ENCODE data around the gene ABL1. TPM values are rescaled to one million over a fixed set of nuclear protein-coding genes. Genes with fewer than 3 reads are reported as not detected.
"Not testable (repeated sequence)": the region's sequence is repeated elsewhere in the genome, so short reads cannot be mapped to it uniquely, and the experiment has no call there.

Gene ABL1
- total RNA-seq, 4 donors from 2014 or later, result 90.9 to 151 (median 133) TPM

DNA sequence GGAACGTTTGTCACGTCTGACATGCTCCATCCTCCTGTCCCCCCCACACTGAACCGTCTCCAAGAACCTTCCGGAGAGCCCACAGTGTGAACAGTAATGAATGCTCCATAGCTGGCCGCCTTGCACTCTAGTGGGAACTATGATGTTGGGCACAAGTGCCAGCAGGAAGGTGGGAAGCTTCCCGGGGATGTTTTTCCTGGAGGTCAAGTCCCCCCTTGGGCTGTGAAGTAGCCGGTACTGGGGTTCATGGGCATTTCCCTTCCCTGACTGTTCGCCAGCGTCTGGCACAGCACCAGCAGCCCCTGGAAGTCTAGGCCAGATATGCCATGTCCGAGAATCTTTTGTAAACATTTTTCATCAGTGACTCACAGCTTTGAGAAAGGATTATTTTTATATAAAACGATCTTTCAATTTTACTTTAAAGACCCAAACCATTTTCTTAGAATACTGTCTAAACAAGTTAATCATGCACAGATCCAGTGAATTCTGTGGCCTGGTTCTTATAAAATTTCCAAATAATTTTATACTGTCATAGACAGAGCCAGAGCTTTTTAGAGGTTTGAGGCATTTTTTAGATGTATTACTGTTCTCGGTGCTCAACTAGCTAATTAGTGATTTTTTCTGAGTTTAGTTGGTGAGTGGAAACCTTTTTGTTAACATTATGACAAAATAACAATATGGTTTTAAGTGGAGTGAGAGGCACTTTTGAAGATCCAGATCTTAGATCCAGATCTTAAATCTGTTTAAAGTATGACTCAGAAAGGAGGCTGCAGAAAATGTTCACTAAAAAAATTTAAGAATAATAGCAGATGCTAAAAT, 11.6 kb downstream of the ABL1 start:
- DNase-seq (ENCODE audit: extremely low spot score), result peak; percentile 92
- 11% methylated on average over 12 of the region's 12 CpGs for WGBS

DNA sequence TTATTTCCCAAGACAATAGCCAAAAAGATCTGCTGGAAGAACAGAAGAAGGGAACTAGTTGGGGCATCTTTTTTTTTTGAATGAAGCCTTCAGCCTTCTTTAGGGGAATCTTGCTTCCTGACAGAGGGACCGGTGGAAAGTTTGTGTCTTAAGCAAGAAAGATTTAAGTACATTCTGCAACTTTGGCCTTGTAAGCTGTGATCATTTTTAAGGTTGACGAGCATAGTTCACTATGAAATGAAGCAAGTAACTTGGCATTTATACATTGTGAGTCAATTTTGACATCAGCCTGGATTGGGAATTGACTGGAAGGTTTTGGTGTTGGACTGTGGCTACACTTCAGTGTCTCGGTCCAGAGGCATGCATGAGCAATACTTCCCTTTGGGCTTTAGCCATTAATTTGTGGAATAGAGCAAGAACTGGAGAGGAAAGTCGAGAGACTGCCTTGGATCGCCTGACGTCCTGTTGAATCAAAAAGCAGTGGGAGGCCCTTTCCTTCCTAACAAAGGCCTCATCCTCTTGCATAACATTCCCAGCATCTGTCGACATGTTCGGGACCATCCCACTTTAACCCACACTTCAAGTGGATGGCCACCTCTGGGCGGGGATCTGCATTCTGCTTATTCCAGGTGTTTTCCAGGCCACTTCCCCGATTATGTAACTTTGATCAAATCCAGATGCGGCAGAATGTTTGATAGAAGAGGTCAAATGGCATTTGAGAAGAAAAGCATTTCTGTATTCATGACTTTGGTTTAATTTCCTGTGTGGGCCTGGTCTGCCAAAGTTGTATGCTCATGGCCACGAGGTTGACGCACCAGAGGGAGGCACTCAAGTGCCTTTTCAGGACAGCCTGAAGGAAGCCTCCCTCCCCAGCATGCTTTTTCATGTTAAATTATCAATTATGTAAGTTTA, 12.5 kb downstream of the ABL1 start:
- no peak for TF ChIP-seq POLR2A (IDR thresholded peaks at IDR 0.05; ENCODE audit: low read depth)
- TF ChIP-seq POLR2AphosphoS5 (IDR thresholded peaks at IDR 0.05), result peak; percentile 79 to 90
- peak; percentile 73 for TF ChIP-seq EP300 (IDR thresholded peaks at IDR 0.05)
- Histone ChIP-seq H3K36me3 (no peaks in the 10 kb centered on the region), H3K27me3 (no peaks in the 10 kb centered on the region), H3K27ac (replicated peaks in 1 of 4) (peak overlapping the region; percentile 89 to 93 (median 92)), H3K4me1 (peaks cover 61 to 100% (median 98%) of the 10 kb centered on the region in 4 donors), H3K4me3 (peak overlapping the region in 3 of 4 donors; percentile 19 to 50 (median 28)), H3K9me3 (no peaks in the 10 kb centered on the region)
- peak; percentile 97 for DNase-seq (ENCODE audit: extremely low spot score)
- intact Hi-C loops (cut with DNase I), result no loop called here
- 12% methylated on average over 11 of the region's 13 CpGs for WGBS

More for the DNA sequence above, 11.6 kb downstream of the ABL1 start:
- Histone ChIP-seq H3K27me3 (no peaks in the 10 kb centered on the region), H3K4me1 (peaks cover 67 to 100% (median 100%) of the 10 kb centered on the region in 4 donors), H3K9me3 (no peaks in the 10 kb centered on the region), H3K36me3 (no peaks in the 10 kb centered on the region), H3K27ac (replicated peaks in 1 of 4) (peak overlapping the region; percentile 89 to 93 (median 92)), H3K4me3 (peak overlapping the region; percentile 19 to 50 (median 32))
- intact Hi-C loops (cut with DNase I), result no loop called here
- TF ChIP-seq POLR2AphosphoS5 (IDR thresholded peaks at IDR 0.05) (peak; percentile 34 to 55), EP300 (IDR thresholded peaks at IDR 0.05) (no peak)

GRCh38 chr9:130848514-130848913, 13.5 kb downstream of the ABL1 start:
- intact Hi-C loops (cut with DNase I); H3K27me3 ChIP-seq; H3K36me3 ChIP-seq; H3K4me3 ChIP-seq; H3K9me3 ChIP-seq; DNase-seq (ENCODE audit: extremely low spot score): not testable (repeated sequence)
- 97% methylated on average over 8 of the region's 8 CpGs for WGBS
- peaks cover 51 to 100% (median 98%) of the 10 kb centered on the region in 4 donors for H3K4me1 ChIP-seq
- H3K27ac ChIP-seq (replicated peaks in 1 of 4), result peak overlapping the region; percentile 89 to 93 (median 92)

- Histone ChIP-seq H3K4me3 (no peak overlapping the region), H3K36me3 (peaks cover 4 to 5% (median 4%) of the 10 kb centered on the region in 4 donors), H3K27ac (replicated peaks in 1 of 4) (peak overlapping the region; percentile 89 to 93 (median 92)), H3K4me1 (peaks cover 43 to 98% (median 95%) of the 10 kb centered on the region in 4 donors), H3K9me3 (no peaks in the 10 kb centered on the region), H3K27me3 (no peaks in the 10 kb centered on the region)
- intact Hi-C loops (cut with DNase I), result no loop called here
- WGBS, result 68% methylated on average over 9 of the region's 9 CpGs
- DNase-seq (ENCODE audit: extremely low spot score), result no peak
- TF ChIP-seq, protein P1, sequence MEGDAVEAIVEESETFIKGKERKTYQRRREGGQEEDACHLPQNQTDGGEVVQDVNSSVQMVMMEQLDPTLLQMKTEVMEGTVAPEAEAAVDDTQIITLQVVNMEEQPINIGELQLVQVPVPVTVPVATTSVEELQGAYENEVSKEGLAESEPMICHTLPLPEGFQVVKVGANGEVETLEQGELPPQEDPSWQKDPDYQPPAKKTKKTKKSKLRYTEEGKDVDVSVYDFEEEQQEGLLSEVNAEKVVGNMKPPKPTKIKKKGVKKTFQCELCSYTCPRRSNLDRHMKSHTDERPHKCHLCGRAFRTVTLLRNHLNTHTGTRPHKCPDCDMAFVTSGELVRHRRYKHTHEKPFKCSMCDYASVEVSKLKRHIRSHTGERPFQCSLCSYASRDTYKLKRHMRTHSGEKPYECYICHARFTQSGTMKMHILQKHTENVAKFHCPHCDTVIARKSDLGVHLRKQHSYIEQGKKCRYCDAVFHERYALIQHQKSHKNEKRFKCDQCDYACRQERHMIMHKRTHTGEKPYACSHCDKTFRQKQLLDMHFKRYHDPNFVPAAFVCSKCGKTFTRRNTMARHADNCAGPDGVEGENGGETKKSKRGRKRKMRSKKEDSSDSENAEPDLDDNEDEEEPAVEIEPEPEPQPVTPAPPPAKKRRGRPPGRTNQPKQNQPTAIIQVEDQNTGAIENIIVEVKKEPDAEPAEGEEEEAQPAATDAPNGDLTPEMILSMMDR (IDR thresholded peaks at IDR 0.05), result no peak
- TF ChIP-seq POLR2AphosphoS5 (IDR thresholded peaks at IDR 0.05), result no peak
- TF ChIP-seq EP300 (IDR thresholded peaks at IDR 0.05), result no peak
- TF ChIP-seq POLR2A (IDR thresholded peaks at IDR 0.05; ENCODE audit: low read depth), result no peak
These were observed 14.3 kb downstream of the ABL1 start for GRCh38 chr9:130849356-130849755.

DNA sequence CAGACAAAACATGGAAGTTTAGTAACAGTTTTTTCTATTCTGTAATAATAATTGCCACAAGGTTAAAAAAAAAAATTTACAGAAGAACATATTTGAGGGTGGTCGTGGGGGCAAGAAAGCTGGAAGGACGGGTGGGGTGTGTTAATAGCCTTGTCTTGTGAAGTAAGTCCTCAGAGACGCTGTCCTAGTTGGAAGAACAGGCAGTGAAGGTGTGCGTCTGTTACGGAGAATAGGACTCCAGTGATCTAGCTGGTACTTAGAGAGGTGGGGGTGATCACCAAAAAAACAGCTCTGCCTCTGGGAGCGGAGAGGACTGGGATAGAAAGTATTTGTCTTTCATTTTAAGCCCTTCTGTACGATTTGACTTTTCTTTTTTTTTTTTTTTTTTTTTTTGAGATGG, 17.7 kb downstream of the ABL1 start:
- DNase-seq (ENCODE audit: extremely low spot score), result no peak

More for the DNA sequence above, 17.7 kb downstream of the ABL1 start:
- TF ChIP-seq POLR2A (IDR thresholded peaks at IDR 0.05; ENCODE audit: low read depth), result no peak
- no peak for TF ChIP-seq EP300 (IDR thresholded peaks at IDR 0.05)
- TF ChIP-seq, protein P1 (IDR thresholded peaks at IDR 0.05), result no peak
- no peak for TF ChIP-seq POLR2AphosphoS5 (IDR thresholded peaks at IDR 0.05)
- H3K27ac ChIP-seq (replicated peaks in 1 of 4), result peak overlapping the region; percentile 89 to 93 (median 92)
- intact Hi-C loops (cut with DNase I), result no loop called here
- no peaks in the 10 kb centered on the region for H3K27me3 ChIP-seq
- H3K4me1 ChIP-seq, result peaks cover 11 to 87% (median 81%) of the 10 kb centered on the region in 4 donors
- no peaks in the 10 kb centered on the region for H3K9me3 ChIP-seq
- H3K4me3 ChIP-seq, result no peak overlapping the region
- peaks cover 27 to 39% (median 28%) of the 10 kb centered on the region in 4 donors for H3K36me3 ChIP-seq
- 73% methylated on average over 7 of the region's 7 CpGs for WGBS
